22Rv1 (cell line): ENCODE data around the gene PLAGL1.

Source experiments
- H3K27ac ChIP-seq: fragments of 450-650 bp; 2 replicates; pipeline ENCODE4 v1.5.1; 2017
- ZFX ChIP-seq: fragments of 450-650 bp; IDR thresholded peaks from 2 replicates; pipeline ENCODE4 v1.6.1; 2017; ENCODE audit warnings: antibody characterized with exemption, borderline replicate concordance
- TF ChIP-seq, protein P1 (sequence below): fragments of 450-650 bp; IDR thresholded peaks from 2 replicates; pipeline ENCODE4 v1.5.1; 2017; ENCODE audit warnings: mild to moderate bottlenecking

PLAGL1 gene

DNA sequence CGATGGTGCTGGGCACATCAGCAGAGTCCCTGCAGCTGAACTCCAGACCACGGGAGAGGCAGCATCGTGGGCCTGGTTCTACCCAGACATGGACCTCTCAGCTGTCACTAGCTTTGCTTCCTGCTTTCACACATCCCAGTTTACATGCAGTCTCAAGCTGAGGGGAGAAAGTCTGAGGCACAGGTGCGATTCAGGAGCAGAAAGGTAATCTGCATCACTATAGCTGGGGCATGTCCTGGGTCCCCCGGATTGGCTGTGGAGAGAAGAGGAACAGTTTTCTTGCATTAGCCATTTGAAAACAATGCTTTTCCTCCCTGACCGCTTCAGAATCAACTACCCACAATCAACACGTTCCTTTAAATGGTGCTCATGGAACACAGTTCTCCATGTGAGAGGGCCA lies 59.9 kb downstream of the PLAGL1 start:
- no peak overlapping the region for H3K27ac ChIP-seq
- TF ChIP-seq, protein P1, sequence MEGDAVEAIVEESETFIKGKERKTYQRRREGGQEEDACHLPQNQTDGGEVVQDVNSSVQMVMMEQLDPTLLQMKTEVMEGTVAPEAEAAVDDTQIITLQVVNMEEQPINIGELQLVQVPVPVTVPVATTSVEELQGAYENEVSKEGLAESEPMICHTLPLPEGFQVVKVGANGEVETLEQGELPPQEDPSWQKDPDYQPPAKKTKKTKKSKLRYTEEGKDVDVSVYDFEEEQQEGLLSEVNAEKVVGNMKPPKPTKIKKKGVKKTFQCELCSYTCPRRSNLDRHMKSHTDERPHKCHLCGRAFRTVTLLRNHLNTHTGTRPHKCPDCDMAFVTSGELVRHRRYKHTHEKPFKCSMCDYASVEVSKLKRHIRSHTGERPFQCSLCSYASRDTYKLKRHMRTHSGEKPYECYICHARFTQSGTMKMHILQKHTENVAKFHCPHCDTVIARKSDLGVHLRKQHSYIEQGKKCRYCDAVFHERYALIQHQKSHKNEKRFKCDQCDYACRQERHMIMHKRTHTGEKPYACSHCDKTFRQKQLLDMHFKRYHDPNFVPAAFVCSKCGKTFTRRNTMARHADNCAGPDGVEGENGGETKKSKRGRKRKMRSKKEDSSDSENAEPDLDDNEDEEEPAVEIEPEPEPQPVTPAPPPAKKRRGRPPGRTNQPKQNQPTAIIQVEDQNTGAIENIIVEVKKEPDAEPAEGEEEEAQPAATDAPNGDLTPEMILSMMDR, result no peak
- no peak for TF ChIP-seq ZFX

DNA sequence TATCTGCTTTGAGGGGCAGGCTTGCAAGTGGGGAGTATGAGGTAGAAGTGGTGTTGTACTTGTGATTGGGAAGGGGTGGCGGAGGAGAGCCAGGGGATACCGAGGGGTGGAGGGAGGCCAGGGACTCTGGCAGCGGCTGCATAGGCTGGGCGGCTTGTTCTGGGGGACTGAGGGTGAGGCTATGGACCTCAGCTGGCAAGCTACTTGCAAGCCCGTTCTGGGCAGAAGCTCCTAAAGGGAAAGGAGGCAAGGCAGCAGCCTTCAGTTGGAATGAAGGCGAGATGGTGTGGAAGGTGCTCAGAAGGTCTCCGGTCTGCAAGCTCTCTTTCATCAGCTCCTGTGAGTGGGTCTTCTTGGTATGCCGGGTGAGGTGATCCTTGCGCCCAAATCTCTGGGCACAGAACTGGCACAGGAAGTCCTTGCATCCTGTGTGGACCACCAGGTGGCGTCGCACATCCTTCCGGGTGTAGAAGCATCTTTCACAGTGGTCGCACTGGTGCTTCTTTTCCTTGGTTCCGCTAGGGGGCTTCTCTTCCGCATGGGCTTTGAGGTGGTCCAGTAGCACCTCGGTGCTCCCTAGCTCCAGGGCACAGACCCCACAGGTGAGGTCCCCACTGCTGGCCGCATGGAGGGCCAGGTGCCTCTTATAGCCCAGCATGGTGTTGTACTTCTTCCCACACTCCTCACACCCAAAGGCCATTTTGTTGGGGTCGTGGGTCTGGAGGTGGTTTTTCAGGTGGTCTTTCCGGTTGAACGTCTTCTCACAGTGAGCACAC lies 66.0 kb downstream of the PLAGL1 start:
- H3K27ac ChIP-seq, result no peak overlapping the region
- TF ChIP-seq, protein P1, result peak; percentile 83
- no peak for TF ChIP-seq ZFX

DNA sequence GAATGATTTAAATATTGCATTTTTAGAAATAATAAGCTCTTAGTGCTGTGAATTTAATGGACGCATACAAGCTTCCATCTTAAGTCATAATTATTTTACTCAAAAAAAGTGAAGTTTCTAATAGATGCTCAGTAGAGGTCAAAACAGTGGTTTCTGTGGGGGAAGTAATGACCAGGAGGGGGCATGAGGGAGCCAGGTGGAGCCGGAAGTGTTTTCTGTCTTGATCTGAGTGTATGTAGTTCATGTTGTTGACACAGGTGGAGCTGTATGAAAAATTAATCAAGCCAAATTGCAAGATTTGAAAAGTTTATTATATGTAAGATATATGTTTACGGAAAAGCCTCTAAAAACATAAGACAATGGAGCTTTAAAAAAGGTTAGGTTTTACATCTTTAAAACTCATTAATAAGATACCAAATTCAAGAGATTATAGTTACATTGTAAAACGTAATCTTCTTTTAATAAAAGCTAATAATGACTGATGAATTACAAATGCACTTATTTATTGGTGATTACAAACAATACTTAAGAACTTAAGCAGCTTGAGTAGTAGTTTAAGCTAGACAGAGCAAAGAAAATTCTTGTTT lies 68.0 kb downstream of the PLAGL1 start:
- no peak overlapping the region for H3K27ac ChIP-seq
- TF ChIP-seq ZFX, result no peak
- TF ChIP-seq, protein P1, result peak; percentile 98

DNA sequence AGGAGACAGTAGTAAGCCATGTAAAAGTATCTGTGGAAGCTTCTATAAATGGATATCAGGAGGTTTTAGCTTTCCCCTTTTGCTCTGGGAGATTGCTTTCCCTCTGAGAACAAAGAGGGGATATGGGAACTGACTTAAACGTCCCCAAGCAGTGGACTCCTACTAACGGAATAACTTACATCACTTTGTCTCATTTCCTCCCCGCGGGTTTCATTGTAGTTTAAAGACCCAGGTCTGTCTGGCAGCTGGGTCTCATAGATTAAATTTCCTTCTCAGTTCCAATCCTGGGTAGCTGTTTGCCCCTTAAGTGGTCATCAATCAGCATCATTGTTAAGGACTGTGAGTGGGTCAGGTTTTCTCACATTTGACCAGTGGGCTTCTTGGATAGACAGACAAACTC lies 68.7 kb downstream of the PLAGL1 start:
- TF ChIP-seq, protein P1, result no peak
- TF ChIP-seq ZFX, result no peak
- H3K27ac ChIP-seq, result no peak overlapping the region

DNA sequence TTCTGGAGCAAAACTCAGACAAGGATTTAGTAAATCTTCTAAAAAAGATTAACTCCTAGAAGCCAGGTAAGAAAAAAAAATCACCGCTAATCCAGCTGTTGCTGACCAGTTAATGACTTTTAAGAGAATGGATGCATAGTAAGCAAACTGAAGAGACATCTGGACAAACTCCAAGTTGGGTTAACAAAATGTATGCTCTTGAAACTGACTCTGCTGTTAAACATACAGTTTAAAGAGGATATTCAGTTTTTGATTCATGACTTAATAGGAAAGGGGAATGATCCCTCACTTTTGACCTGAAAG lies 70.4 kb downstream of the PLAGL1 start:
- H3K27ac ChIP-seq, result no peak overlapping the region
- TF ChIP-seq, protein P1, result no peak
- TF ChIP-seq ZFX, result no peak

DNA sequence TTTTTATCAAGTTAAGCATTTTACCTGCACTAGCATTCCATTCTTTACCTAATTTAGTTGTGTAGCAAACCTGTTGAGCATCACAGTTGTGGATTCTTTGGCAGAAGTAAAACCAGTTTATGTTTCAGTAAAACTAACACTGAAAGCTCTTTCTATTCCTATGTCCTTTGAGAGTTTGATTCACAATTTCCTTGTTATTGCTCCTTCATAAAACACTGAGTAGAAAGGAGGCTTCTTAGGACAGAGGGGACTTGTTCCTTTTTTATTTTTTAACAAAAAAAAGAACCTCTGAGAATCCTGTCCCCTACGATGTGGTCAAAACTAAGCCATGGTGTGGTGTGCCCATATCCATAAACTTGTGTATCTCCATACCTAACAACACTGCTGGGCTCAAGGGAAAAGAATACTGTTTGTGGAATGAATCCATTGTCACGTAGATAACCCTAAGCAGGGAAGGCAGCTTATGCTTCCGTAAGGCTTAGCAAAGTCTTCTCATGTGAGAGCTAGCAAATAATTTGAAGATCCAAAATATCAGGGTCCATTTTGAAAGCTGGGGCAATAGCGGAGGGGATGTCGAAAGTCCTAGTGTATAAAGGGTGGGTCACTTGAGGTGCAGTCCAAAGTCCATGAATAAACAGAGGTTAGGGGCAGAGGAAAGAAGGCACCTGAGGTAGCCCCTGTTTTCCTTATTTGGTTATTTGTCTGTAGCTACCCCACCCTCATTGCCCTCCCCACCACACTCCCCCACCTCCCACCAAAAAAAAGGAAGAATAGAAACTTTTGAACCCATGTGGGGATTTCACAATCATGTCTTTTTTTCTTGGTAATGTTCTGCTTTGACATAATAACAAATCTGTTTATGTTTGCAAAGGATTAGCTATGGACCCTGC lies 71.0 kb downstream of the PLAGL1 start:
- TF ChIP-seq ZFX, result no peak
- TF ChIP-seq, protein P1, result no peak
- no peak overlapping the region for H3K27ac ChIP-seq
